Stimulated activated CD8-positive, alpha-beta memory T cell treated with anti-CD3 and anti-CD28 coated beads, Interleukin-15, amount 100 ng/mL, for 4 hours (primary cell): ENCODE results near the gene PLCXD1.
"Not testable (repeated sequence)": the region's sequence is repeated elsewhere in the genome, so short reads cannot be mapped to it uniquely, and the experiment has no call there.

ENCODE experiments used
- DNase-seq, 2 donors: peaks; one replicate each; pipeline ENCODE4 v3.0.0-alpha.2; 2020; ENCODE audit warnings: low read depth in 2 of 2

PLCXD1 gene

GRCh38 chrX:317424-318067, 36.4 kb downstream of the PLCXD1 start:
- no peak for DNase-seq

DNA sequence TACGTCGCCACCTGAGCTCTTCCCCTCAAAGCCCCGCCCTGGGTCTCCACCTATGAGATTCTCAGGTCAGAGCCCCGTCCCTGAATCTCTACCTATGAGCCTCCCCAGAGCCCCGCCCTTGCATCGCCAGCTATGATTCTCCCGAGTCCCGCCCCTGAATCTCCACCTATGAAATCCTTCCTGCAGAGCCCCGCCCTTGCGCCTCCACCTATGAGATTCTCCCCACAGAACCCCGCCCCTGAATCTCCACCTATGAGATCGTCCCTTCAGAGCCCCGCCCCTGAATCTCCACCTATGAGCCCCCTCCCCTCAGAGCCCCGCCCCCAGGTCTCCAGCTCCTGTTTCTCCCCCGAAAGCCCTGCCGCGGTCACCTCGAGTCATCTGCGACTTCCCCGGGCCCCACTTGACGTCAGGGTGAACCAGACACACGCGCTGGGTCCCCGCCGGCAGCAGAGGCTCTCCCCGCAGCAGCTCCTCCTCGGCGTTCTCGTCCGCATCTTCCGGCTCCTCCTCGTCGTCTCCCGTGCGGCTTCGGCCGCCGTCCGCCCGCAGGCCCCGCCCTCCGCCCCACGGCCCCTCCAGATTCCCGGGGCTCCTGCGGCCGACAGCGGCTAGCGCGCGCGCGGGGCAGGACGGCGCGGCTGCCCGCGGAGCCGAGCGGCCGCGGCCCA, 37.0 kb downstream of the PLCXD1 start:
- DNase-seq, result peak; percentile 85 to 96

GRCh38 chrX:318739-319578, 37.8 kb downstream of the PLCXD1 start, which contains the start of gene GTPBP6:
GTPBP6 (minus strand) TSS chrX:318796; CDS start chrX:318787, 9 bp downstream.
- DNase-seq, result peak; percentile 97 to 99

DNA sequence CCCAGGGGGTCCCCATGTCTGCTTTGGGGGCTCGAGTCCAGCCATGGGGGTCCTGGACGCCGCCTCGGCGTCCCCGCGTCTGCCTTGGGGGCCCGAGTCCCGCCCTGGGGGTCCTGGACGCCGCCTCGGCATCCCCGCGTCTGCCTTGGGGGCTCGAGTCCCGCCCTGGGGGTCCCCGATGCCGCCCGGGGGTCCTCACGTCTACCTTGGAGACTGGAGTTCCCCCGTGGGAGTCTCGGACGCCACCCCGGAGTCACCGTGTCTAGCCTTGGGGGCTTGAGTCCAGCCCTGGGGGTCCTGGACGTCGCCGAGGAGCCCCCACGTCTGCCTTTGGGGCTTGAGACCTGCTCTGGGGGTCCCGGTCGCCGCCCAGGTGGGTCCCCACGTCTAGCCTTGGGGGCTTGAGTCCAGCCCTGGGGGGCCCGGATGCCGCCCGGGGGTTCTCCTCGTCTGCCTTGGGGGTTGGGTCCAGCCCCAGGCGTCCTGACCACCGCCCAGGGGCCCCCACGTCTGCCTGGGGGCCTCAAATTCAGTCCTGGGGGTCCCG, 38.5 kb downstream of the PLCXD1 start:
- no peak for DNase-seq

- DNase-seq, result no peak
Measured at GRCh38 chrX:320126-320783, 39.1 kb downstream of the PLCXD1 start.

- no peak for DNase-seq
Measured at GRCh38 chrX:323721-324628, 42.8 kb downstream of the PLCXD1 start.

DNA sequence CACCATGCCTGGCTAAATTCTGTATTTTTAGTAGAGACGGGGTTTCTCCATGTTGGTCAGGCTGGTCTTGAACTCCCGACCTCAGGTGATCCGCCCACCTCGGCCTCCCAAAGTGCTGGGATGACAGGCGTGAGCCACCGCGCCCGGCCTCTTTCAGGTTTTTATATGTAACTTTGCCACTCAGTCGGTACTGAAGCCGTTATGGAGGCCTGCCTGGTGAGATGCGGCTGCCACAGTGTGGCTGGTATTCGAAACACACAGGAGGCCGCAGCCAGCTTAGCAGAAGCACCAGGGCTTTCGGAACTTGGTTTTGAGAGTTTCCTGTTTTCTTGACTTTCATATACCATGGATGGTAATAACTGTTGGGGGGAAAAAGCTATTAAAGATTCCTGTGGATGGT, 43.5 kb downstream of the PLCXD1 start:
- DNase-seq, result not testable (repeated sequence)

DNA sequence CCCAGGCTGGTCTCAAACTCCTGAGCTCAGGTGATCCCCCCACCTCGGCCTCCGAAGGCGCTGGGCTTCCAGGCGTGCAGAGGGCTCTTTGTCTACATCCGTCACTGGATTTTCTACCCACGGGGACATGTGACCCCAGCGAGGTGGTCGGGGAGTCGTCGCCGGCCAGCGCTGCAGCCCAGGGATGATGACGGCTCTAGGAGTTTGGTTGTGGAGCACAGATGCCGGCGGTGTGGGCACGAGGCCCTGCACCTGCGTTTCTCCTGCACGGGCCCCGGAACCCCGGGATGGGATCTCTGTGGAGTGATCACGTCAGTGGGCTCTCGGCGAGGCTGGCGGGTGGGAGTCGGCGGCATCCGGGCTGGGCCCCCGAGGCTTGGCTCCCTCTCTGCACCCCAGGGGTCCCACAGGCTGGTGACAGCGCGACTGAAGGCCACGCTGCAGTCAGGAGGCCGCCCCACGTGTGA, 46.5 kb downstream of the PLCXD1 start:
- no peak for DNase-seq

DNA sequence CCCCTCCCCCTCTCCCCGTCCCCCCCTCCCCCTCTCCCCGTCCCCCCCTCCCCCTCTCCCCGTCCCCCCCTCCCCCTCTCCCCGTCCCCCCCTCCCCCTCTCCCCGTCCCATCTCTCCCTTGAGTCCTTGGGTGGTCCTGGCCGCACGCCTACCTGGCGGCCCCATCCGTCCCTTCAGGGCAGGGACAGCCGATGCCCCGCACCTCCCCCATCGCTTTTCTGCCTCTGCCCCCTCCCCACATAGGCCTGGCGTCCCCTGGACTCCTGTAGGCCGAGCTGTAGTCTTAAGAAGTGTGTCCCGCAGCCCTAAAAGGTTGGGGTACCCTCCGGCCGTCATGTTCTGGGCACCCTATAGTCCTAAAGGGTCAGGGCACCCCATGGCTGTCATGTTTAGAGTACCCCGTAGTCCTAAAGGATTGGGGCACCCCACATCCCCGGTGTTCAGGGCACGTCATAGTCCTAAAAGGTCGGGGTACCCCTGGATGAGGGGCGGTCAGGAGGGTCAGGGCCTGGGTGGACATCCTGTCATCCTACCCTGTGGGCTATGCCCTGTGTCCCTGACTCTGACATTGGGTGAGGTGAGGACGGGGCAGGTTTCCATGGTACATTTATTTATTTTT, 48.2 kb downstream of the PLCXD1 start:
- DNase-seq, result no peak

GRCh38 chrX:330141-330725, 49.1 kb downstream of the PLCXD1 start:
- DNase-seq, result not testable (repeated sequence)

DNA sequence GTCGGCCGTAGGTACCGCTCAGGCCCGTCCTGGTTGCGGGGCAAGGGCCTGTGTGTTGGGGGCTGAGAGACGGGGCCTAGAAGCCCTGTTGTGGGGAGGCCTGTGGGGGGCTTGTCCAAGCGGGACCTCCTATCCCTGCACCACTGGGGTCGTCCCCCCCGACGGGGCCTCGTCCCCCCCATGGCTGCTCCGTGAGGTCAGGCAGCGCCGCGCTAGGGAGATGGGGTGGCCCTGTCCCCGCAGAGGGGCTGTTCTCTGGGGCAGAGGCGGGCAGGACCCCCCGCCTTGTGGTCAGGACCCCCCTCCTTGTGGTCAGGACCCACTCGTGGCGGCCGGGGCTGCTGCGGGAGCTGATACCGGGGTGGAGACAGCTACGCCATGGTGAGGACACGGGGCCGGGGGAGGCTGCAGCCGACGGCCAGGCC, 49.6 kb downstream of the PLCXD1 start:
- no peak for DNase-seq

GRCh38 chrX:331151-331824, 50.1 kb downstream of the PLCXD1 start:
- DNase-seq, result no peak

DNA sequence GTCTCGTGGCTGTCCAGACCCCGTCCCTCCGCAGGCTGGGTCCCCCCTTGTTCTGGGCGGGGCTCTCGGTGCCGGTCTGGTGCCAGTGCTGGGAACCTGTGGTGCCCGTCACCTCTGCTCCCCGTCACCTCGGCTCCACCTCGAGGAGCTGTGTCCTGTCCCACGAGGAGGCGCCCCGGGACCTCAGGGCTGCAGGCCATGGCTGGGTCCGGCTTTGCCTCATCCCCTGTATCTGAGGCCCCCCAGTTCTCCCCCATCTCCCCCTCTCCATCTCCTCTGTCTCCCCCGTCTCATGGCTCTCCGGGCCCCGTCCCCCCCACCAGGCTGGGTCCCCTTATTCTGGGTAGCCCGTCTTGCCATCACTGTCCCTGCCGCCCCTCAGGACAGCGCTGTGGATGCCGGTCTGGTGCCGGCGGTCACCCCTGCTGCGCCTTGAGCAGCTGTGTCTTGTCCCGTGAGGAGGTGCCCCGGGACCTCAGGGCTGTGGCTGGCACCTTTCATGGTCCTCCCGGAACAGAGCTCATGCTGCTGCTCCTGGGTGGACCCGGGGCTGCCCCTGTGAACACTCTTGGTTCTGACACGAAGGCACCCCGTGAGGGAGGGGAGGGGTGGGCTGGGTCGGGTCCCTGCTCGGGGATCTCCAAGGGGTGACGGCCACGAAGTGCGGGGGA, 50.8 kb downstream of the PLCXD1 start:
- DNase-seq, result no peak

DNA sequence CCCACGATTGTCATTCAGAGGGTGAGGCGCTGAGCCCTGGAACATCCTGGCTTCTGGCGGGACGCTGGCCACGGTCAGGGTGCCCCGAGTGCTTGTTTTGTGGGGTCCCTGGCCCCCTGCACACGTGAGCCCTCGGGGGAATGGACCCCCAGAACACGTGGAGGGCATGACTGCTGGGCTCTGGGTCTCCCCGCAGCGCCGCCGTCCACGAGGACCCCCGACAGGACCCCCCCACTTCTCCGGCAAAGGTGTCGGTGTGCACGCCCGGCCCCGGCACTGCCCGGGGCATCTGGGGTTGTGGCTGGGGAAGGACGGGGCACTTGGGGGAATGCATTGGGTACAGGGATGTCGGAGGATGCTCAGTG, 51.3 kb downstream of the PLCXD1 start:
- no peak for DNase-seq

- no peak for DNase-seq
Measured at GRCh38 chrX:332916-333610, 51.9 kb downstream of the PLCXD1 start.

- no peak for DNase-seq
Measured at GRCh38 chrX:333611-334311, 52.6 kb downstream of the PLCXD1 start.

DNA sequence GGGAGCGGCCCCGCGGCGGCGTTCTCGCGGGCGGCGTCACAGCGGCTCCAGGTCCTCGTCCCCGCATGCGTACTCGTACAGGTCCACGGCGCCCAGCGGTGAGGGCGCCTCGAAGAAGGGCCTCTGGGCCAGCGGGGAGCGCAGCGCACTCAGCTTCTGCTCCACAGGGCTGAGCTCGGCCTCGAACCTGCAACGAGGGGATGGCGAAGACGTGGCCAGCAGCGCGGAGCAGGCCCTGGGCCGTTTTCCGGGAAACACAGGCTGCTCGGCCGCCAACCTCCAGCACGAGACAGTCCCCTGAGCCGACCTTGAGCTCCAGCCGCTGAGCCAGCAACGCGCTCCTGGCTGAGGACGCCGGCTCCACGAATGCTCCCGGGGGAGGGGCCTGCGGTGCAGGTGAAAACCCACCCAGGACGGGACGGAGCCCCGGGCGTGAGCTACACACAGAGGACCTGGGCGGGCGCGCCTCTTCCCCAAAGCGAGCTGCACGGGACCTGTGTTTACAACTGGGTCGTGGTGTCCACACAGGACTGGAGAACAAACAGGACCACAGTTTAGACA, 53.2 kb downstream of the PLCXD1 start:
- DNase-seq, result no peak
